H1 (cell line): ENCODE results near the gene NEU4. TPM values are rescaled to one million over a fixed set of nuclear protein-coding genes. Genes with fewer than 3 reads are reported as not detected.

Experiments used
- CTCF ChIA-PET: fragments of 300-600 bp; sonication (Branson Sonifier 250); formaldehyde crosslinking; loops from one replicate; lab custom pipeline; 2021; ENCODE audit not compliant: partially characterized antibody; lab: Charles Lee
- POLR2A ChIA-PET: fragments of 300-600 bp; sonication (Branson Sonifier 250); formaldehyde crosslinking; loops from one replicate; lab custom pipeline; 2021; ENCODE audit warnings: inconsistent platforms; ENCODE audit not compliant: partially characterized antibody; lab: Charles Lee
- DNase-seq, 2 experiments: peaks; one replicate each; pipeline versions ENCODE4 v3.0.0 to v3.0.0-alpha.2; 2010 to 2022; ENCODE audit warnings: low spot score in 2 of 2, low read depth in 1 of 2, mixed read lengths in 1 of 2
- FAIRE-seq: peaks from 2 replicates; lab custom pipeline; 2011; peaks lifted over from hg19 to GRCh38; lab: Jason Lieb, UNC
- H2AFZ ChIP-seq: 2 replicates; pipeline ENCODE4 v1.8.1; 2012; ENCODE audit warnings: low read length, inconsistent platforms
- H2AK5ac ChIP-seq: 2 replicates; pipeline ENCODE4 v1.6.1; 2013; ENCODE audit warnings: low read depth, low read length
- H2BK120ac ChIP-seq: replicated peaks from 2 replicates; pipeline ENCODE3; 2013; ENCODE audit warnings: low read depth, low read length, inconsistent platforms
- H2BK12ac ChIP-seq: 2 replicates; pipeline ENCODE4 v1.6.1; 2013; ENCODE audit warnings: low read depth, low read length
- H2BK15ac ChIP-seq: 2 replicates; pipeline ENCODE4 v1.6.1; 2013; ENCODE audit warnings: low read length
- H2BK20ac ChIP-seq: 2 replicates; pipeline ENCODE4 v1.6.1; 2013; ENCODE audit warnings: low read length
- H2BK5ac ChIP-seq: 2 replicates; pipeline ENCODE4 v1.6.1; 2013; ENCODE audit warnings: low read depth, low read length
- H3K14ac ChIP-seq: 2 replicates; pipeline ENCODE4 v1.6.1; 2013; ENCODE audit warnings: inconsistent platforms; ENCODE audit not compliant: insufficient read length
- H3K18ac ChIP-seq: 2 replicates; pipeline ENCODE4 v1.6.1; 2013; ENCODE audit warnings: low read length; ENCODE audit errors: extremely low read depth
- H3K23ac ChIP-seq: 2 replicates; pipeline ENCODE4 v1.6.1; 2013; ENCODE audit warnings: inconsistent platforms; ENCODE audit not compliant: insufficient read length
- H3K23me2 ChIP-seq: 2 replicates; pipeline ENCODE4 v1.6.1; 2013; ENCODE audit warnings: low read depth, low read length
- H3K27ac ChIP-seq: 2 replicates; pipeline ENCODE4 v1.6.1; 2011; ENCODE audit warnings: low read depth, low read length, inconsistent platforms
- H3K27me3 ChIP-seq, 4 experiments: replicated peaks in 1 of 4; 1 replicate in 1 of 4; 2 replicates in 3 of 4; pipeline versions ENCODE4 v1.6.1 to v1.8.1; 2011 to 2013; ENCODE audit warnings: low read length in 3 of 4, mild to moderate bottlenecking in 3 of 4, inconsistent platforms in 2 of 4, mixed read lengths in 2 of 4, moderate library complexity in 1 of 4; ENCODE audit not compliant: control insufficient read depth in 3 of 4, insufficient read depth in 3 of 4; ENCODE audit errors: extremely low read depth in 1 of 4
- H3K36me3 ChIP-seq, 4 experiments: 2 replicates each; pipeline versions ENCODE4 v1.6.1 to v1.8.1; 2011 to 2013; ENCODE audit warnings: mild to moderate bottlenecking in 4 of 4, low read length in 3 of 4, moderate library complexity in 2 of 4, control low read depth in 1 of 4, inconsistent platforms in 1 of 4; ENCODE audit not compliant: insufficient read depth in 4 of 4, control insufficient read depth in 2 of 4
- H3K4ac ChIP-seq: replicated peaks from 2 replicates; pipeline ENCODE3; 2013; ENCODE audit warnings: low read length, low read depth, mixed read lengths, inconsistent platforms; ENCODE audit not compliant: insufficient read length
- H3K4me1 ChIP-seq, 4 experiments: replicated peaks in 1 of 4; 1 replicate in 1 of 4; 2 replicates in 3 of 4; pipeline versions ENCODE4 v1.6.1 to v1.8.1; 2011 to 2013; ENCODE audit warnings: low read length in 3 of 4, inconsistent platforms in 2 of 4, mixed read lengths in 1 of 4; ENCODE audit not compliant: insufficient read depth in 4 of 4, control insufficient read depth in 3 of 4
- H3K4me2 ChIP-seq, 2 experiments: 2 replicates each; pipeline versions ENCODE4 v1.6.1 to v1.8.1; 2011 to 2013; ENCODE audit warnings: low read depth in 2 of 2, low read length in 2 of 2, control low read depth in 1 of 2, inconsistent platforms in 1 of 2, mild to moderate bottlenecking in 1 of 2; ENCODE audit not compliant: insufficient read depth in 1 of 2
- H3K4me3 ChIP-seq, 4 experiments: fragments of 200-600, 300-600 bp in 1 of 4; sonication (generic), shearing (Covaris generic), sonication (Bioruptor Twin) in 1 of 4; 2 replicates each; pipeline versions ENCODE4 v1.5.1 to v1.8.1; 2011 to 2016; ENCODE audit warnings: low read length in 4 of 4, low read depth in 3 of 4, control low read depth in 2 of 4, inconsistent platforms in 2 of 4, mild to moderate bottlenecking in 2 of 4, mixed read lengths in 1 of 4, moderate library complexity in 1 of 4; ENCODE audit not compliant: insufficient read depth in 2 of 4; ENCODE audit errors: extremely low read depth in 1 of 4
- H3K56ac ChIP-seq: replicated peaks from 2 replicates; pipeline ENCODE3; 2013; ENCODE audit warnings: low read depth, mild to moderate bottlenecking, mixed read lengths, low read length, inconsistent platforms; ENCODE audit not compliant: insufficient read length
- H3K79me1 ChIP-seq: 2 replicates; pipeline ENCODE4 v1.6.1; 2013; ENCODE audit warnings: low read depth, low read length, control low read depth
- H3K79me2 ChIP-seq, 2 experiments: 2 replicates each; pipeline versions ENCODE4 v1.6.1 to v1.8.1; 2012 to 2013; ENCODE audit warnings: low read length in 2 of 2, mild to moderate bottlenecking in 2 of 2, inconsistent platforms in 1 of 2; ENCODE audit not compliant: insufficient read depth in 2 of 2, control insufficient read depth in 1 of 2
- H3K9ac ChIP-seq, 4 experiments: replicated peaks in 1 of 4; 1 replicate in 1 of 4; 2 replicates in 3 of 4; pipeline versions ENCODE4 v1.6.1 to v1.8.1; 2011 to 2013; ENCODE audit warnings: low read depth in 3 of 4, low read length in 3 of 4, control low read depth in 2 of 4, mild to moderate bottlenecking in 2 of 4, moderate library complexity in 2 of 4, inconsistent platforms in 1 of 4; ENCODE audit errors: extremely low read depth in 1 of 4
- H3K9me3 ChIP-seq, 2 experiments: 2 replicates each; pipeline versions ENCODE4 v1.6.1 to v1.8.1; 2012 to 2013; ENCODE audit warnings: mild to moderate bottlenecking in 2 of 2, moderate library complexity in 2 of 2, control low read depth in 1 of 2, inconsistent platforms in 1 of 2, low read depth in 1 of 2, low read length in 1 of 2, mixed read lengths in 1 of 2; ENCODE audit not compliant: insufficient read depth in 2 of 2
- H4K20me1 ChIP-seq, 2 experiments: replicated peaks in 1 of 2; 2 replicates each; pipeline versions ENCODE3 to v1.8.1; 2011 to 2013; ENCODE audit warnings: inconsistent platforms in 2 of 2, low read length in 2 of 2, mild to moderate bottlenecking in 1 of 2; ENCODE audit not compliant: insufficient read depth in 2 of 2, control insufficient read depth in 1 of 2
- H4K5ac ChIP-seq: 2 replicates; pipeline ENCODE4 v1.6.1; 2013; ENCODE audit warnings: low read length, low read depth, mixed read lengths, inconsistent platforms; ENCODE audit not compliant: insufficient read length
- H4K8ac ChIP-seq: 2 replicates; pipeline ENCODE4 v1.8.0; 2013; ENCODE audit warnings: mild to moderate bottlenecking, moderate library complexity, low read length, inconsistent platforms; ENCODE audit not compliant: insufficient read depth; ENCODE audit errors: extremely low read depth
- H4K91ac ChIP-seq: replicated peaks from 2 replicates; pipeline ENCODE3; 2013; ENCODE audit warnings: low read length, mixed read lengths, inconsistent platforms; ENCODE audit not compliant: insufficient read length
- BCL11A ChIP-seq, 2 experiments: IDR thresholded peaks; one replicate each; pipeline ENCODE4 v1.6.1; 2011; ENCODE audit warnings: low read depth in 2 of 2, low read length in 2 of 2, mild to moderate bottlenecking in 2 of 2
- CTBP2 ChIP-seq: IDR thresholded peaks from 2 replicates; pipeline ENCODE4 v1.7.0; 2011; ENCODE audit warnings: borderline replicate concordance, mild to moderate bottlenecking, moderate library complexity, mixed read lengths, low read length; ENCODE audit not compliant: insufficient read depth, insufficient read length
- EZH2 ChIP-seq: fragments of 200-600 bp; sonication (generic); IDR thresholded peaks from 2 replicates; pipeline ENCODE4 v1.7.1; 2012; ENCODE audit warnings: low read depth, mild to moderate bottlenecking, moderate library complexity, low read length, inconsistent platforms; ENCODE audit not compliant: severe bottlenecking
- FOSL1 ChIP-seq: IDR thresholded peaks from 2 replicates; pipeline ENCODE4 v1.6.1; 2011; ENCODE audit warnings: mild to moderate bottlenecking, low read depth, low read length, moderate library complexity; ENCODE audit not compliant: insufficient read depth
- HDAC2 ChIP-seq, 2 experiments: fragments of 300-600 bp in 1 of 2; sonication (generic) in 1 of 2; IDR thresholded peaks; 2 replicates each; pipeline ENCODE4 v1.6.1; 2011 to 2012; ENCODE audit warnings: low read depth in 2 of 2, low read length in 2 of 2, mild to moderate bottlenecking in 2 of 2, moderate library complexity in 2 of 2, borderline replicate concordance in 1 of 2, inconsistent platforms in 1 of 2
- JUND ChIP-seq: IDR thresholded peaks from 2 replicates; pipeline ENCODE4 v1.6.1; 2011; ENCODE audit warnings: mild to moderate bottlenecking, improper control_type of control experiment, low read length
- POLR2AphosphoS5 ChIP-seq: IDR thresholded peaks from 2 replicates; pipeline ENCODE4 v1.6.1; 2011; ENCODE audit warnings: low read depth, low read length
- RBBP5 ChIP-seq: IDR thresholded peaks from 2 replicates; pipeline ENCODE4 v1.7.1; 2012; ENCODE audit warnings: low read depth, mild to moderate bottlenecking, inconsistent platforms, low read length, moderate library complexity, borderline replicate concordance
- RXRA ChIP-seq: IDR thresholded peaks from 2 replicates; pipeline ENCODE4 v1.6.1; 2011; ENCODE audit warnings: low read depth, mild to moderate bottlenecking, low read length, moderate library complexity; ENCODE audit not compliant: insufficient read depth
- SIX5 ChIP-seq: IDR thresholded peaks from 2 replicates; pipeline ENCODE4 v1.6.1; 2011; ENCODE audit warnings: mild to moderate bottlenecking, low read depth, low read length
- SRF ChIP-seq: IDR thresholded peaks from 2 replicates; pipeline ENCODE4 v1.6.1; 2011; ENCODE audit warnings: mild to moderate bottlenecking, low read depth, low read length, moderate library complexity
- SUZ12 ChIP-seq: fragments of 200-600 bp; sonication (generic); IDR thresholded peaks from 2 replicates; pipeline ENCODE4 v1.6.1; 2012; ENCODE audit warnings: mild to moderate bottlenecking, inconsistent platforms, low read length, moderate library complexity, mixed read lengths
- TCF12 ChIP-seq: IDR thresholded peaks from 2 replicates; pipeline ENCODE4 v1.6.1; 2011; ENCODE audit warnings: low read depth, mild to moderate bottlenecking, low read length
- WGBS, 2 experiments: shearing (Covaris generic) in 1 of 2; methylation state at CpG; one replicate each; pipeline versions ENCODE4 v1.1.6 to v1.1.7; 2013 to 2015; ENCODE audit warnings: low lambda C conversion rate in 2 of 2, mixed read lengths in 2 of 2, inconsistent platforms in 1 of 2, low coverage in 1 of 2, missing lambda C conversion rate in 1 of 2; ENCODE audit not compliant: insufficient replicate concordance in 2 of 2, insufficient coverage in 1 of 2, insufficient read length in 1 of 2; ENCODE audit errors: extremely low coverage in 1 of 2, missing lambda C conversion rate in 1 of 2; 5-methylcytosine and 5-hydroxymethylcytosine counted together
- polyA plus RNA-seq, 7 experiments: library from polyadenylated mRNA; depleted of rRNA in 3 of 7; stranded (reverse) in 5 of 7; unstranded in 2 of 7; fragments of >200 nt in 5 of 7; fragments of 200-250 nt in 2 of 7; gene quantifications; 1 replicate in 5 of 7; 2 replicates in 1 of 7; 4 replicates in 1 of 7; pipeline versions ENCODE4 v1.2.1 to v1.2.3, GENCODE V29; 2011 to 2013; ENCODE audit warnings: missing spikeins in 2 of 7, mixed read lengths in 2 of 7
- total RNA-seq: library from RNA; stranded (reverse); fragmentation: NEBNext Ultra II Directional; extraction: Animal tissue kit (Norgen Biotek cat#: 25700); gene quantifications from 2 replicates; pipeline ENCODE4 v1.2.1, GENCODE V29; 2021

NEU4 gene
- total and polyA plus RNA-seq, 2 of the 8 experiments (the other 6 are each of a cell fraction or from before 2014, with no cell fraction given) = 0.32 to 0.50 TPM

- Histone ChIP-seq H4K8ac (no peak overlapping the region), H2BK15ac (no peak overlapping the region), H3K4ac (no peak overlapping the region), H3K18ac (no peak overlapping the region), H3K79me1 (no peaks in the 10 kb centered on the region), H3K56ac (no peak overlapping the region), H3K4me2 (no peak overlapping the region), H2BK5ac (no peak overlapping the region), H3K14ac (no peak overlapping the region), H3K23ac (no peak overlapping the region), H3K9ac (no peak overlapping the region), H4K91ac (no peak overlapping the region), H4K5ac (no peak overlapping the region), H3K4me3 (no peak overlapping the region), H3K23me2 (no peaks in the 10 kb centered on the region), H3K4me1 (peaks cover 0 to 13% (median 6%) of the 10 kb centered on the region in 4 experiments; a peak in 6 of 7 replicates), H2BK20ac (no peak overlapping the region), H3K36me3 (no peaks in the 10 kb centered on the region), H4K20me1 (no peaks in the 10 kb centered on the region), H3K9me3 (no peaks in the 10 kb centered on the region), H3K27ac (no peak overlapping the region), H2BK120ac (no peak overlapping the region), H2AK5ac (no peak overlapping the region), H2BK12ac (no peak overlapping the region), H3K79me2 (no peaks in the 10 kb centered on the region), H3K27me3 (no peaks in the 10 kb centered on the region), H2AFZ (no peak overlapping the region)
- ChIA-PET CTCF (interaction anchor here (1.3 to 1.6 kb wide), 4 partner anchors 9 to 85 kb away, joined by 3 to 5 read pairs (median 3); no protein-coding TSS in a partner anchor), POLR2A (interaction anchor here (0.8 kb wide), 1 partner anchor 154 kb away, joined by 3 read pairs; the partner anchor contains the start of gene ING5)
- DNase-seq = no peak
- no peak for FAIRE-seq
- WGBS, 2 experiments = 88% methylated on average over 18 of the region's 18 CpGs; no CpG with 5 or more reads in 1 of the 2 experiments
- TF ChIP-seq FOSL1 = no peak
- TF ChIP-seq SIX5 = no peak
- no peak for TF ChIP-seq CTBP2
- TF ChIP-seq TCF12 = no peak
- TF ChIP-seq SRF = no peak
- no peak for TF ChIP-seq HDAC2 (IDR thresholded peaks at IDR 0.05; ENCODE audit: borderline replicate concordance in 1 of 2, low read depth in 2 of 2, low read length in 2 of 2)
- TF ChIP-seq POLR2AphosphoS5 = no peak
- no peak for TF ChIP-seq SUZ12
- TF ChIP-seq JUND = no peak
- no peak for TF ChIP-seq RBBP5
- no peak for TF ChIP-seq BCL11A (IDR thresholded peaks at IDR 0.05; ENCODE audit: low read depth in 2 of 2, low read length in 2 of 2)
- TF ChIP-seq EZH2 = no peak
- TF ChIP-seq RXRA = no peak
These were observed 46.4 kb downstream of the NEU4 start for GRCh38 chr2:241855245-241855887.
